DND-41 (cell line): ENCODE results near the gene LIMS2.

Experiments
- EZH2 ChIP-seq: IDR thresholded peaks from 3 replicates; pipeline ENCODE4 v1.6.1; 2012; ENCODE audit warnings: borderline replicate concordance, low read depth, mild to moderate bottlenecking, moderate library complexity, low read length, inconsistent platforms; ENCODE audit not compliant: severe bottlenecking
- TF ChIP-seq, protein P1 (sequence below): IDR thresholded peaks from 2 replicates; pipeline ENCODE4 v1.5.1; 2012; ENCODE audit warnings: borderline replicate concordance, low read length, moderate library complexity, mild to moderate bottlenecking; ENCODE audit not compliant: poor library complexity, severe bottlenecking; ENCODE audit errors: extremely low read depth

DNA sequence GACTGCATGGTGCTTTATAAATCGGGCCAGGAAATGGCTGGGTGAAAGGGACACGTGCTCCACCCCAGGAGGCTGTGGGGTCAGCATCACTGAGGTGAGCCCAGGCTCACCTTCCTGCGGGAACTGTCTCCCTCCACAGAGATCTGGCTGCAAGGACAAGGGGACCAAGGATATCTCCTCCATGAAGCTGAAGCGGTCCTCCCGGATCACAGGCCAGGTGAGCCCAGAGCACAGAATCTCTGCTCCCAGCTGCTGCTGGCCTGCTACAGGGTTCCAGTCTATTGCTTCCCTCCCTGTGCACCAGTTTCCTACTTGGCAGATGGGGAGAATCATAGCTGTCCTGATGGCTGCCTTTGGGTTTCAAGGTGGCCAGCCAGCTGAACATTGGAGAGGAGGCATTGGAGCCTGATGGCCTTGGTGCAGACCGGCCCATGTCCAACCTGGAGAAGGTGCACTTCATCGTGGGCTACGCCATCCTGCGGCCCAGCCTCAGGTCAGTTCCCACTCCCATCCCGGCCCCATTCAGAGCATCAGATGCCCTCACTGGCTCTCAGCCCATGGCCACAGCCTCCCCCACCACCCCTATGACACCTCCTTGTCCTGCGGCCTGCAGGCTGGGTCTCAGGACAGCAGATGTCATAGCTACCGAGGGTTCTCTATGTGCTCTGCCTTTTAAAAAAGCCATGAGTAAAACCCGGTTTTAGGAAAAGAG lies 63.1 kb downstream of the LIMS2 start:
- TF ChIP-seq, protein P1, sequence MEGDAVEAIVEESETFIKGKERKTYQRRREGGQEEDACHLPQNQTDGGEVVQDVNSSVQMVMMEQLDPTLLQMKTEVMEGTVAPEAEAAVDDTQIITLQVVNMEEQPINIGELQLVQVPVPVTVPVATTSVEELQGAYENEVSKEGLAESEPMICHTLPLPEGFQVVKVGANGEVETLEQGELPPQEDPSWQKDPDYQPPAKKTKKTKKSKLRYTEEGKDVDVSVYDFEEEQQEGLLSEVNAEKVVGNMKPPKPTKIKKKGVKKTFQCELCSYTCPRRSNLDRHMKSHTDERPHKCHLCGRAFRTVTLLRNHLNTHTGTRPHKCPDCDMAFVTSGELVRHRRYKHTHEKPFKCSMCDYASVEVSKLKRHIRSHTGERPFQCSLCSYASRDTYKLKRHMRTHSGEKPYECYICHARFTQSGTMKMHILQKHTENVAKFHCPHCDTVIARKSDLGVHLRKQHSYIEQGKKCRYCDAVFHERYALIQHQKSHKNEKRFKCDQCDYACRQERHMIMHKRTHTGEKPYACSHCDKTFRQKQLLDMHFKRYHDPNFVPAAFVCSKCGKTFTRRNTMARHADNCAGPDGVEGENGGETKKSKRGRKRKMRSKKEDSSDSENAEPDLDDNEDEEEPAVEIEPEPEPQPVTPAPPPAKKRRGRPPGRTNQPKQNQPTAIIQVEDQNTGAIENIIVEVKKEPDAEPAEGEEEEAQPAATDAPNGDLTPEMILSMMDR: no peak
- TF ChIP-seq EZH2: no peak
